Body of pancreas (tissue), 4 donors: ENCODE results near the gene ARHGAP4. TPM values are rescaled to one million over a fixed set of nuclear protein-coding genes. Genes with fewer than 3 reads are reported as not detected.

ENCODE experiments used
- ATAC-seq: fragments of 150-250 bp; one replicate; pipeline ENCODE4 v1.9.1; 2016
- DNase-seq, 4 donors: peaks; one replicate each; pipeline ENCODE4 v3.0.0-alpha.2; 2019
- H3K27ac ChIP-seq, 4 donors: fragments of 200-600 bp; sonication (generic); 1 replicate in 3 of 4; 2 replicates in 1 of 4; pipeline versions ENCODE4 v1.5.1 to v1.6.1; 2016 to 2019; ENCODE audit warnings: mild to moderate bottlenecking in 1 of 4, mixed read lengths in 1 of 4, moderate library complexity in 1 of 4
- H3K27me3 ChIP-seq, 2 donors: fragments of 200-600 bp; sonication (generic); one replicate each; pipeline ENCODE4 v1.6.0; 2016; ENCODE audit warnings: mild to moderate bottlenecking in 1 of 2
- H3K36me3 ChIP-seq, 2 donors: fragments of 200-600 bp; sonication (generic); replicated peaks in 1 of 2; 2 replicates each; pipeline ENCODE4 v1.5.1; 2016; ENCODE audit warnings: low read depth in 2 of 2; ENCODE audit not compliant: insufficient read depth in 1 of 2
- H3K4me1 ChIP-seq: fragments of 200-600 bp; sonication (generic); one replicate; pipeline ENCODE4 v1.6.0; 2016
- H3K4me3 ChIP-seq, 2 donors: fragments of 200-600 bp; sonication (generic); 1 replicate in 1 of 2; 2 replicates in 1 of 2; pipeline ENCODE4 v1.5.1; 2016 to 2019
- H3K9me3 ChIP-seq, 3 donors: fragments of 200-600 bp; sonication (generic); 1 replicate in 2 of 3; 2 replicates in 1 of 3; pipeline ENCODE4 v1.5.1; 2016
- CTCF ChIP-seq, 7 experiments: fragments of 450-650 bp in 4 of 7; fragments of 200-600 bp in 3 of 7; sonication (generic) in 3 of 7; IDR thresholded peaks; one replicate each; pipeline ENCODE4 v1.5.1; 2016 to 2019; ENCODE audit warnings: antibody characterized with exemption in 7 of 7
- POLR2A ChIP-seq, 3 donors: fragments of 450-650 bp; IDR thresholded peaks; one replicate each; pipeline ENCODE4 v1.6.1; 2016; ENCODE audit warnings: antibody characterized with exemption in 3 of 3, mild to moderate bottlenecking in 2 of 3
- WGBS, 2 donors: methylation state at CpG; one replicate each; pipeline ENCODE4 v1.1.5; 2017; 5-methylcytosine and 5-hydroxymethylcytosine counted together
- intact Hi-C: fragments of 100-400 bp; cut with DNase I; formaldehyde crosslinking; loops from one replicate; pipeline ENCODE4 v1.15.1; 2023
- total RNA-seq, 2 donors: library from RNA; depleted of rRNA; stranded (reverse); fragments of >200 nt; gene quantifications; one replicate each; pipeline ENCODE4 v1.1.0, GENCODE V29; 2016

The ARHGAP4 gene
- total RNA-seq, 2 donors from 2014 or later, result 8.6 to 16.6 TPM

- Histone ChIP-seq H3K27me3 (no peaks in the 10 kb centered on the region), H3K4me3 (peak within 1 kb of the TSS; percentile 80 to 95), H3K4me1 (peaks cover 37% of the 10 kb centered on the region), H3K9me3 (no peaks in the 10 kb centered on the region), H3K36me3 (no peaks in the 10 kb centered on the region), H3K27ac (peak within 1 kb of the TSS; percentile 94 to 99 (median 96))
- ATAC-seq (peak; percentile 72), DNase-seq (peak; percentile 86 to 91 (median 89))
- 0% methylated on average over 13 to 27 of the region's 103 CpGs for WGBS, 2 donors
- intact Hi-C loops, result no loop called here
- TF ChIP-seq CTCF (IDR thresholded peaks at IDR 0.05) (no peak), POLR2A (IDR thresholded peaks at IDR 0.05) (peak in 2 of 3 donors; percentile 37 to 57)
Observed at GRCh38 chrX:153972368-153973126, 46.5 kb upstream of the ARHGAP4 start, which contains the start of gene TMEM187. TSS of gene TMEM187 (plus strand) at chrX:153972754. CDS start at chrX:153982063, 9,309 bp downstream.

- H3K9me3 ChIP-seq, result no peaks in the 10 kb centered on the region
- peak; percentile 69 for ATAC-seq
- DNase-seq, result peak; percentile 89 to 94 (median 92)
- intact Hi-C loops, result no loop called here
- no peaks in the 10 kb centered on the region for H3K36me3 ChIP-seq
- H3K4me1 ChIP-seq, result peaks cover 45% of the 10 kb centered on the region
- H3K27me3 ChIP-seq, result no peaks in the 10 kb centered on the region
- peak within 1 kb of the TSS; percentile 80 to 95 for H3K4me3 ChIP-seq
- WGBS, 2 donors, result 0% methylated on average over 22 of the region's 96 CpGs; no CpG with 5 or more reads in 1 of the 2 donors
- H3K27ac ChIP-seq, result peak within 1 kb of the TSS; percentile 94 to 99 (median 96)
- TF ChIP-seq POLR2A (IDR thresholded peaks at IDR 0.05) (peak; percentile 33 to 79 (median 73)), CTCF (IDR thresholded peaks at IDR 0.05) (peak in 1 of 7 experiments; percentile 2)
Observed at GRCh38 chrX:153971450-153972367, 45.6 kb upstream of the ARHGAP4 start, which contains the start of gene HCFC1. TSS of gene HCFC1 (minus strand) at chrX:153971818. CDS start at chrX:153970840, 978 bp downstream.

GRCh38 chrX:153971124-153971449 is 45.0 kb upstream of the ARHGAP4 start:
- no peaks in the 10 kb centered on the region for H3K9me3 ChIP-seq
- intact Hi-C loops, result no loop called here
- H3K4me3 ChIP-seq, result peak overlapping the region; percentile 80 to 95
- peaks cover 52% of the 10 kb centered on the region for H3K4me1 ChIP-seq
- peak; percentile 56 for ATAC-seq
- peak; percentile 83 to 92 (median 90) for DNase-seq
- TF ChIP-seq CTCF (IDR thresholded peaks at IDR 0.05) (no peak), POLR2A (IDR thresholded peaks at IDR 0.05) (peak; percentile 38 to 78 (median 75))
- H3K27me3 ChIP-seq, result no peaks in the 10 kb centered on the region
- peak overlapping the region; percentile 94 to 99 (median 96) for H3K27ac ChIP-seq
- 0% methylated on average over 28 of the region's 34 CpGs; no CpG with 5 or more reads in 1 of the 2 donors for WGBS, 2 donors
- H3K36me3 ChIP-seq, result no peaks in the 10 kb centered on the region

GRCh38 chrX:153970357-153971123 is 44.5 kb upstream of the ARHGAP4 start:
- DNase-seq (peak in 2 of 4 donors; percentile 31 to 43), ATAC-seq (peak; percentile 0)
- Histone ChIP-seq H3K27ac (peak overlapping the region; percentile 94 to 99 (median 96)), H3K36me3 (no peaks in the 10 kb centered on the region), H3K9me3 (no peaks in the 10 kb centered on the region), H3K27me3 (no peaks in the 10 kb centered on the region), H3K4me3 (peak overlapping the region; percentile 80 to 95), H3K4me1 (peaks cover 57% of the 10 kb centered on the region)
- WGBS, 2 donors, result 0% methylated on average over 12 to 26 of the region's 49 CpGs
- intact Hi-C loops, result no loop called here
- TF ChIP-seq CTCF (IDR thresholded peaks at IDR 0.05) (no peak), POLR2A (IDR thresholded peaks at IDR 0.05) (no peak)
